Measurements from ENCODE around the gene MRTFB.

DNA sequence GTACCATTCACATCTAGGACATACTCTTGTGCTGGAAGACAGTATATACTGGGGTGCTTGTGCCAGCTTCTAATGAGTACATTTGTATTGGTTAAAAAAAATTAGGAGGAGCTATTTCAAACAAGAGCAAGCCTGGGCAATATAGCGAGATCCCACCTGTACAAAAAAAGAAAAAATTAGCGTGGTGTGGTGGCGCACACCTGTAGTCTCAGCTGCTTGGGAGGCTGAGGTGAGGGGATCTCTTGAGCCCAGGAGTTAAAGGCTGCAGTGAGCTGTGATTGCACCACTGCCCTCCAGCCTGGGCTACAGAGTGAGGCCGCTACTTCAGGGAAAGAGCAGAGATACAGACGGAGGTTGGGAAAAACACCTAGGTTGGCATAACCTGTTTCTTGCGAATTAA is 1.2 kb downstream of the MRTFB start:
- TF ChIP-seq, protein P1, sequence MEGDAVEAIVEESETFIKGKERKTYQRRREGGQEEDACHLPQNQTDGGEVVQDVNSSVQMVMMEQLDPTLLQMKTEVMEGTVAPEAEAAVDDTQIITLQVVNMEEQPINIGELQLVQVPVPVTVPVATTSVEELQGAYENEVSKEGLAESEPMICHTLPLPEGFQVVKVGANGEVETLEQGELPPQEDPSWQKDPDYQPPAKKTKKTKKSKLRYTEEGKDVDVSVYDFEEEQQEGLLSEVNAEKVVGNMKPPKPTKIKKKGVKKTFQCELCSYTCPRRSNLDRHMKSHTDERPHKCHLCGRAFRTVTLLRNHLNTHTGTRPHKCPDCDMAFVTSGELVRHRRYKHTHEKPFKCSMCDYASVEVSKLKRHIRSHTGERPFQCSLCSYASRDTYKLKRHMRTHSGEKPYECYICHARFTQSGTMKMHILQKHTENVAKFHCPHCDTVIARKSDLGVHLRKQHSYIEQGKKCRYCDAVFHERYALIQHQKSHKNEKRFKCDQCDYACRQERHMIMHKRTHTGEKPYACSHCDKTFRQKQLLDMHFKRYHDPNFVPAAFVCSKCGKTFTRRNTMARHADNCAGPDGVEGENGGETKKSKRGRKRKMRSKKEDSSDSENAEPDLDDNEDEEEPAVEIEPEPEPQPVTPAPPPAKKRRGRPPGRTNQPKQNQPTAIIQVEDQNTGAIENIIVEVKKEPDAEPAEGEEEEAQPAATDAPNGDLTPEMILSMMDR (IDR thresholded peaks at IDR 0.05): no peak
- TF ChIP-seq POLR2A (IDR thresholded peaks at IDR 0.05): no peak
